Left ventricle myocardium superior (tissue), 1 donor: Measurements from ENCODE around the gene SMIM28. TPM values are rescaled to one million over a fixed set of nuclear protein-coding genes. Genes with fewer than 3 reads are reported as not detected.
"Not testable (repeated sequence)": the region's sequence is repeated elsewhere in the genome, so short reads cannot be mapped to it uniquely, and the experiment has no call there.

Source experiments
- ATAC-seq: fragments of 200-7000 bp; cut with Tn5 transposase; one replicate; pipeline ENCODE4 v1.9.1; 2020; ENCODE audit warnings: mild to moderate bottlenecking, moderate library complexity
- DNase-seq: peaks from one replicate; pipeline ENCODE4 v3.0.0-alpha.2; 2020
- intact Hi-C: fragments of 100-400 bp; cut with micrococcal nuclease; formaldehyde crosslinking; loops from one replicate; pipeline ENCODE4 v1.11.0; 2022
- total RNA-seq: library from RNA; stranded (reverse); fragmentation: NEBNext Ultra II Directional; extraction: Animal tissue kit (Norgen Biotek cat#: 25700); gene quantifications from one replicate; pipeline ENCODE4 v1.2.1, GENCODE V29; 2021
- donor health status: DM: no; HTN: yes; CAD: no; lungs with severe emphysema.

Gene SMIM28
- total RNA-seq, 1 donor from 2014 or later: not detected

DNA sequence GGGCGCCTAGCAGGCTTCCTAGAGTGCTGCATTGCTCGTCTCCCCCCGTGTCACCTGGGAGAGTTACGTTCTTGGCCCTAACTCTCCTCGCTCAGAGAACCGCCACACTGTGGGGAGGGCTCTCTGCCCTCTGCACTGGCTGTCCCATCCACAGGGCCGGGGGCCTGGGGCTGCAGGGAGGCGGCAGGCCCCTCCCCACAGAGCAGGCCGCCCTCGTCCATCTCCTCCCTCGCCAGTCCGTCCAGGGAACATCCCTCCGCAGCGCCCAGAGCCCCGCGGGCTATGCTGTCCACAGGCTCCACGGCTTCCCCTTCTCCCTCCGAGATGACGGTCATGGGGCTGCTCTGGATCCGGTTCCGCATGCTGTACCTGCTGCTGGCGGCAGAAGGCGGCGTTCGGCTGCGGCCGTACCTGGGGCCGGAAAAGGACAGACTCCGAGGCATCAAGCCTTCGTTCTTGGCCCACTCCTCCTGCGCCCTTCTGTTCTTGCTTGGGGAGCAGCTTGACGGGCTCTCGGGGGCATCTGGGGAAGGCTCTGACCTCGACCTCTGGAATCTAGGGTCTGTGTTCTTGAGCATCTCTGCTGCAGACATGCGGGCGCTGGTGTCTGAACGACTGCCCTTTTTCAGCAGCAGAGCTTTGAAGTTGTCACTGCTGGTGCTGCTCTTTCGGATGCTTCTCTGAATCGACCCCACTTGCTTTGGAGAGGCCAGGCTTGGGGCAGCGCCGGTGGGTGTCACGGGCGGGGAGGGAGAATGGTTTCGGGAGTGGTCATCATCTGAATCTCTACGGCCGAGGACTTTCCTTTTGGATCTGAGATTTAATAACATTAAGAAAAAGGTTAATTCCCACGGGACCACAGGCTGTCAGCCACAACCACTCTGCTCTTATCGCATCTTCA lies 46.5 kb downstream of the SMIM28 start:
- DNase-seq (no peak), ATAC-seq (no peak)
- intact Hi-C loops: loop anchor here (10.0 kb wide), 1 partner anchor 341 kb away; no protein-coding TSS in a partner anchor

DNA sequence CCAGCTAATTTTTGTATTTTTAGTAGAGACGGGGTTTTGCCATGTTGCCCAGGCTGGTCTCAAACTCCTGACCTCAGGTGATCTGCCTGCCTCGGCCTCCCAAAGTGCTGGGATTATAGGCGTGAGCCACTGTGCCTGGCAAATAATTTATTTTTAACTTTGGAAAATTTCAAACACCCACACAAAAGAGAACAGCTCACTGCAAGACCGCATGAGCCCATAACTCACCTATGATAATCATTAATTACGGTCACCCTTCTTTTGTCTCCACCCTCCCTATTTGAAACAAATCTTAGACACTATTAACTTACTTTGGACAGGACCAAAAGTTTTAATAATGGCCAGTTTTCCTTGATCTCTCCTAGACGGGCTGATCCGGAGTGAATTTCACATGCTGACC lies 47.6 kb downstream of the SMIM28 start:
- intact Hi-C loops: loop anchor here (5.0 to 10.0 kb wide), 2 partner anchors 162 to 340 kb away; no protein-coding TSS in a partner anchor
- DNase-seq, ATAC-seq: not testable (repeated sequence)

DNA sequence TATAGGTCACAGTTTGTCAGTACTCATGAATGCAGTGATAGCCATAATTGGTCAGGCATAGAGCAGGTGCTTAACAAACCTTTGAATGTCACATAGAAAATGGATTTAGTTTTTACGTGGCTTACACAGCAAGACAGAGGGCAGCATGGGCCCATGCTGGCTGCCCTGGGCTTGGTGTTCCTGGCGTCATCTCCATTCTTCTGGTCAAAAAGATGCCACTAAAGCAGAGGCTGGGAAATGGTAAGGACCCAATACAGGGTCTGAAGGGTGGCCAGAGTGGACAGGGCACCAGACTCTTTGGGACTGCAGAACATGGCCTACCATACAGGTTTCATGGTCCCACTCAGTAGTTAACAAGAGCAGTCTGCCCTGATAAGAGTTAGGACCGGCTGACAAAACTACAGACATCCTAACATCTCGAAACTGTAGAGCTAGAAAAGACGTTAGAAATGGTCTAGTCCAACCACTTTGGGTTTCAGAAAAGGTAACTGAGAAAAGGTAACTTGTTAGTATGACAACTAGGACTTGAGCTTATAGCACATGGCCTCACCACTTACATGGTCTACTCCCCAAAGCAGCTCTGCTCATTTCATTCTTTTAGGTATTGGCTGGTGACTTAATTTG lies 48.9 kb downstream of the SMIM28 start:
- ATAC-seq (no peak), DNase-seq (no peak)
- intact Hi-C loops: loop anchor here (5.0 to 10.0 kb wide), 2 partner anchors 161 to 338 kb away; no protein-coding TSS in a partner anchor

DNA sequence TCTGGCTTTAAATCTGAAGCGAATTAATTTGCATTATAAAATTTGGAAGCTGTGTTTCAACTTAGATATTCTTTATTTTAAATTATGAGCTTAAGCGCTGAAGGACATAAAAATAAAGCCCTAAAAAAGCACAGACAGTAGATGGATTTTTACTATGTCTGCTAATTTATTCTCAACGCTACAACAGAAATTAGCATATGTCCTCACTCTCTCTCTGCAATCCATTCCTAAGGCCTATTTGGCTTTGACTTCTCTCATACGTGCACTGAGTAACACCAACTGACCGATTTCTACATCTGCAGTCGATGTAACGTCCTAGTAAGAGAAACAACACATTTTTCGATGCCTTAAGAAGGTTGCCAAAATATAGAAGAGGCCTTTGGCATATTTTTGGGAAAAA lies 50.0 kb downstream of the SMIM28 start:
- peak; percentile 10 for ATAC-seq
- intact Hi-C loops: loop anchor here (5.0 to 10.0 kb wide), 2 partner anchors 160 to 337 kb away; no protein-coding TSS in a partner anchor

DNA sequence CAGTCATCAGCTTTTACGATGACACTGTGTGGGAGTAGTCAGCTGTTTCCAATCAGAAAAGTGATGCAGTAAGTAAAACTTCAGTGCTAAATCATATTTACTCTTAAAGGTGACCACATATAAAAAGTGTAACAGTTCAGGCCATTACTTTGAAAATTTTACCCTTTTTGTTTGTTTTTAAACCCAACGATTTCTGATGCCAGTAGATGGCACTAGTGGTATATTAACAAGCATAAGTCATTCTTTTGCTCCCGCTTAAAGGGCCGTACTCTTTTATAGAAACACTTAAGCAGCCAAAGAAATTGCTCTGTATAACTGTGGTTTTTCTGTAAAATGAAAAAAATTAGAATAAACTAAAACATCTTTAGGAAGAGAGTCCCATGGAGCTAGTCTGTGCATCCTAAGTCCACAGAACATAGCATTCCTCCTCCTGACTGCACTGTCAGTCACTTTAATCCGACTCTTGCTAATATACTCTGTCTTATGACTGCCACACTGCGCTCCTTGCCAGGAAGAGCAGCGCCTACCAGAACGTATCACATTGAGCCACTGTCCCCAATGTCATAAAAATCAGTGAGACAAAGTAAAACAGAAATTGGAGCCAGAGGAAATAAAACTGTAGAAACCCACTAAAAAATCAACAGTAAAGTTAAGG lies 51.4 kb downstream of the SMIM28 start:
- peak; percentile 48 for ATAC-seq
- DNase-seq: no peak
- intact Hi-C loops: loop anchor here (5.0 to 10.0 kb wide), 2 partner anchors 158 to 336 kb away; no protein-coding TSS in a partner anchor

More for the DNA sequence above, 50.0 kb downstream of the SMIM28 start:
- DNase-seq: no peak

DNA sequence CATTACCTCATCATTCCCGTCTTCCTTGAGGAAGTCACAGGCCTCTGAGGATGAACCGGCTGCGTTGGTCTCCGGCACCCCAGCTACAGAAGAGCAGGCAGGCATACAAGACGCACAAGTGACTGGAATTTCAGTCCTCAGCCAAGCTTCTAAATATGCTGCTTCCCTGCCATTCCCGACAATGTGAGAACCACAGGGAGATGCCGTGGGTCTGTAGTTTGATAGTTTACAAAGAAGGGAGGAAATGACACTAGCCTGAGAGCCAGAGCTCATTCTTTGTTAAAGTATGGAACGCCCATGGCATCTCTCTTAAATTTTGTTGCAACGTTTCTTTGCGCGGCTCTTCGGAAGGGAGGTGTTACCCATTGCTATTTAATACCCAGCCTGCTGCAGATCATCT lies 52.1 kb downstream of the SMIM28 start:
- no peak for DNase-seq
- intact Hi-C loops: loop anchor here (5.0 to 10.0 kb wide), 2 partner anchors 158 to 335 kb away; no protein-coding TSS in a partner anchor
- peak; percentile 25 for ATAC-seq

DNA sequence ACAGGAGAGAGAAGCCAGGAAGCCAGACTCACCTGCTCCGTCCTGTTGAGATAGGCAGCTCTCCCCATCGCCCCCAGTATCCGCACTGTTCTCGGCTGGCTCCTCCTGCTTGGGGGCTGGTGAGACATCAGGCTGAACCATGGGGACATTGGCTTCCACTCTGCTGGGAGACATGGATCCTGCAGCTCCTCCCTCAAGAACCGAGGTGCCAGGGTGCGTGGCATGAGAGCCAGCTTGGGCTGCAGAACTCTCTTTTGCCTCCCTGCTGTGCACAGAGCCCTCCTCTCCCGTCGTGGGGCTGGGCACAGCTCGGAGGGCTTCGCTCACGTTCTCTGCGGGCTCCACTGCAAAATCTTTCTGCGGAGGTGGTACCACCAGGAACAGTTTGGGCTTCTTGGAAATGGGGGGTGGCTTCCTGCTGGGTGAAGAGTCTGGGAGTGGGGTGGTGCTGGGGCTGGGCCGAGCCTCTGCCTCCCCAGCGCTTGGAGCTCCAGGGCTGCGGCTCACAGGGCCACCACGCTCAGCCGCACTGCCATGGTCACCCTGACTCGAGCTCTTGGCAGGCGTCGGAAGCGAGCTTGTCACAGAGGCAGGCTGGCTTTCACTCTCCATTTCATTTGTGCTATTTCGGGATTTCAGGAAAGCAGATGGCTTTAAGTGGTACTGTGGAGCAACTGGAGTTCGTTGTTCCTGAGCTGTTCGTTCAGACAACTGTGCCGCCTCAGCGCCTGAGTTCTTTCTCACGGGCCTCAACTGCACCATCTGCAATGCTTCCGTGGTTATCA lies 52.8 kb downstream of the SMIM28 start:
- intact Hi-C loops: no loop called here
- ATAC-seq (peak; percentile 84), DNase-seq (peak; percentile 81)

DNA sequence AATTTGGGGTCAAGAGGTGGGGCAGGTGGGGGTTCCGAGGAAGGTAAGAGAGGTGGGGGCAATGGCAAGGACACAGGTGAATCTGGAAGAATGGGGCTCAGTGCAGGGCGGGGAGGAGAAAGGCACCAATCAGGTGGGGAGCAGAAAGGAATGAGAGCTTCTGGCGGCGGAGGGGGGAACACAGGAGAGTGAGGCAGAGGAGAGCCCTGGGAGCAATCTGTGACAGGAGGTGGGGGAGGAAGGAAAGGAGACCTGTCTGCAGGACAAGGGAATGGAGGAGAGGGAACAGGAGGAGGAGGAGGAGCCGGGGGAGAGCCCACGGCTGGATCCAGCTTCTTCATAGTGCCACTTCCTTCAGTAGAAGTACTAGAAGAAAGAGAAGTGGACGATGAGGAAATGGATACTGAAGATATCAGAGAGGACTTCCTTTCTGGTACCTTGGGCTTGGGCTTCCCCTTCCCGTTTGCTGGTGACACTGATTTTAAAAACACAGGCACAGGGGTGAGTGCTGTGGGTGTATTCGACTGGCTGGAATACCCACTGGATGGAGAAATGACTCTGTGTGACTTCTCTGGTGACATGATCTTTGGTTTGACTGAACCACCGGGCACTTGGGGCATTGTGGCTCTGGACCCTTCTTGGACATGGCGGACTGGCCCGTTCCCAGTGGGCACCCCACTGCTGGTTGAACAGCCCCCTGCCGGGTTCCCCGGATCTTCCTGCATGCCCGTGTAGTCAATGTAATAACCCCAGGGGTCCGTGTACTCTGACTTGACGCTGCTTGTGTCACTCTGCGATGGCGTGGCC lies 53.8 kb downstream of the SMIM28 start:
- DNase-seq (no peak), ATAC-seq (peak; percentile 6)
- intact Hi-C loops: no loop called here

DNA sequence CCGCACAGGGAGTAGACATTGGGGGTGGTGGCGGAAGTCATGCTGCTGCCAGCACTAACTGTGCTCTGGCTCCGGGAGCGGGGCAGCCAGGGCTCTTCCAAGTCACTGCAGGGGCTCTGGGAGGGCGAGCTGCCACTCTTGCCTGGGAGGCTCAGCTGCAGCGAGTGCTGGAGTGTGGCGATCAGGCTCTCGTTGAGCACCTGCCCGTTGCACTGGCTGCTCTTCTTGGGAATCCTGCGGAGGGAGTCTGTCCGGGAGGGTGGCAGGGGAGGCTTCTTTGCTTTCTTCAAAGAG lies 54.3 kb downstream of the SMIM28 start:
- ATAC-seq: no peak
- intact Hi-C loops: no loop called here
- DNase-seq: no peak

Other genes with a start within 250 kb of the SMIM28 start
- 2.3 TPM for gene ARFGEF3, start 216.0 kb upstream of the SMIM28 start, total RNA-seq
- gene PBOV1, start 159.4 kb upstream of the SMIM28 start, total RNA-seq: not detected
- 104 TPM for gene HEBP2, start 26.3 kb downstream of the SMIM28 start, total RNA-seq
- gene NHSL1, start 121.6 kb downstream of the SMIM28 start, total RNA-seq: 53.0 TPM